ENCODE results near the gene NLGN4X.

DNA sequence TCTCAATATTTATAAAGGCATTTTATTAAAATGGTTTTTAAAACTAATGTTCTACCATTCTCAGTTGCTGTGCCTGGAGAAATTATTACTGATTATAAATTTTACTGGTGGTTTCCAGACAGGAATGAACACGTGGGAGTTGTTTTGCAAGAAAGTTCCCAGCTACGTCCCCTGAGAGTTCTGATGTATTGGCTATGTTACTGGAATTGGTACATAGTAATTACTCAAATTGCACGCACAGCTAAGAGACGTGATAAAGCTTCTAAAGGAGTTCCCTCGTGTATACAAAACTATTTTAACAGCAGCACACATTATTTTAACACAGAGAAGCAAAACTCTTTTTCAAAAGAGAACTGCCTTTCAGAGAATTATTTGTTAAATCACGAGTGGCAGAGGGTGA lies 292.2 kb downstream of the NLGN4X start:
- TF ChIP-seq NFE2L2 (conservative IDR thresholded peaks at IDR 0.05; ENCODE audit: low read length) = no peak
- TF ChIP-seq, protein P1, sequence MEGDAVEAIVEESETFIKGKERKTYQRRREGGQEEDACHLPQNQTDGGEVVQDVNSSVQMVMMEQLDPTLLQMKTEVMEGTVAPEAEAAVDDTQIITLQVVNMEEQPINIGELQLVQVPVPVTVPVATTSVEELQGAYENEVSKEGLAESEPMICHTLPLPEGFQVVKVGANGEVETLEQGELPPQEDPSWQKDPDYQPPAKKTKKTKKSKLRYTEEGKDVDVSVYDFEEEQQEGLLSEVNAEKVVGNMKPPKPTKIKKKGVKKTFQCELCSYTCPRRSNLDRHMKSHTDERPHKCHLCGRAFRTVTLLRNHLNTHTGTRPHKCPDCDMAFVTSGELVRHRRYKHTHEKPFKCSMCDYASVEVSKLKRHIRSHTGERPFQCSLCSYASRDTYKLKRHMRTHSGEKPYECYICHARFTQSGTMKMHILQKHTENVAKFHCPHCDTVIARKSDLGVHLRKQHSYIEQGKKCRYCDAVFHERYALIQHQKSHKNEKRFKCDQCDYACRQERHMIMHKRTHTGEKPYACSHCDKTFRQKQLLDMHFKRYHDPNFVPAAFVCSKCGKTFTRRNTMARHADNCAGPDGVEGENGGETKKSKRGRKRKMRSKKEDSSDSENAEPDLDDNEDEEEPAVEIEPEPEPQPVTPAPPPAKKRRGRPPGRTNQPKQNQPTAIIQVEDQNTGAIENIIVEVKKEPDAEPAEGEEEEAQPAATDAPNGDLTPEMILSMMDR (IDR thresholded peaks at IDR 0.05) = no peak
- TF ChIP-seq, protein P2, sequence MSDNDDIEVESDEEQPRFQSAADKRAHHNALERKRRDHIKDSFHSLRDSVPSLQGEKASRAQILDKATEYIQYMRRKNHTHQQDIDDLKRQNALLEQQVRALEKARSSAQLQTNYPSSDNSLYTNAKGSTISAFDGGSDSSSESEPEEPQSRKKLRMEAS (IDR thresholded peaks at IDR 0.05) = no peak
- no peak for TF ChIP-seq KDM5A (IDR thresholded peaks at IDR 0.05)
- TF ChIP-seq POLR2A (IDR thresholded peaks at IDR 0.05; ENCODE audit: low read length) = no peak
